ENCODE results near the gene DGKI.

DNA sequence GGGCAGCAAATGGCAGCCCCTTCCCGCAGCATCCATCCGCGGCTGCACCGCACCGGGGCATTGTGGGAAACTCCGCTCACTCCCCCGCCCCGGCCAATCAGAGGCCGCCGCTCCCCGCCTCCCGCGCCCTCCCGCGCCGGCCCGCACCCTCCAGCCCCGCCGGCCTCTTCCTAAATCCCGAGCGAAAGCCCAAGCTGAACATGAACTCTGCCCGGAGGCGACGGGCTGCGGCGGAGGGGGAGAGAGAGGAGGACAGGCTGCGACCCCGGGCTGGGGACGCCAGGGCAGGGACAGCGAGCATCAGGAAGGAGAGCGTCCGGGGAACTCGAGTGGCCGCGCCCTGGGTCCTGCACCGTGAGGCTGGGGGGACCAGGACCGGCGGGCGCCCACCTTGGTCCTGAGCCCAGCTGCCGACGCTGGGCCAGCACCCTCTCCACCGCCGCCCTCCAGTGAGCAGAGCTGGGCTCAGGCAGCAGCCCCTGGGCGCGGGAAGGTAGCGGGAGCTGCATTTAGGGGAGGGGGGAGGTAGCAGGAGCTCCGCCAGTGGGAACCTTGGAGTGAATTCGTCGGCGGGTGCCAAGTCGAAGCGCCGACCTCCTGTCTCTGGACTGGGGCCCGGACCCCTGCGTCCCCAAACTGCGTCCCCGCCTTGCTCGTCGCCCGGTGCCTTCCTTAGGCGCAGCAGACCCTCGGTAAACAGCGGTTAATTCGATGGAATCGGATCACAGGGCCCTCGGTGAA, at the start of gene DGKI:
- TF ChIP-seq POLR2AphosphoS5 (IDR thresholded peaks at IDR 0.05; ENCODE audit: low read depth, low read length), result no peak
- TF ChIP-seq POLR2A (IDR thresholded peaks at IDR 0.05; ENCODE audit: borderline replicate concordance, extremely low read depth, insufficient read depth, insufficient read length), result no peak
- TF ChIP-seq, protein P1, sequence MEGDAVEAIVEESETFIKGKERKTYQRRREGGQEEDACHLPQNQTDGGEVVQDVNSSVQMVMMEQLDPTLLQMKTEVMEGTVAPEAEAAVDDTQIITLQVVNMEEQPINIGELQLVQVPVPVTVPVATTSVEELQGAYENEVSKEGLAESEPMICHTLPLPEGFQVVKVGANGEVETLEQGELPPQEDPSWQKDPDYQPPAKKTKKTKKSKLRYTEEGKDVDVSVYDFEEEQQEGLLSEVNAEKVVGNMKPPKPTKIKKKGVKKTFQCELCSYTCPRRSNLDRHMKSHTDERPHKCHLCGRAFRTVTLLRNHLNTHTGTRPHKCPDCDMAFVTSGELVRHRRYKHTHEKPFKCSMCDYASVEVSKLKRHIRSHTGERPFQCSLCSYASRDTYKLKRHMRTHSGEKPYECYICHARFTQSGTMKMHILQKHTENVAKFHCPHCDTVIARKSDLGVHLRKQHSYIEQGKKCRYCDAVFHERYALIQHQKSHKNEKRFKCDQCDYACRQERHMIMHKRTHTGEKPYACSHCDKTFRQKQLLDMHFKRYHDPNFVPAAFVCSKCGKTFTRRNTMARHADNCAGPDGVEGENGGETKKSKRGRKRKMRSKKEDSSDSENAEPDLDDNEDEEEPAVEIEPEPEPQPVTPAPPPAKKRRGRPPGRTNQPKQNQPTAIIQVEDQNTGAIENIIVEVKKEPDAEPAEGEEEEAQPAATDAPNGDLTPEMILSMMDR (IDR thresholded peaks at IDR 0.05 in 2 of 3, conservative IDR thresholded peaks at IDR 0.05 in 1 of 3; ENCODE audit: borderline replicate concordance in 1 of 3, insufficient read depth in 1 of 3, low read depth in 2 of 3, low read length in 2 of 3), result no peak
- no peak for TF ChIP-seq SIN3A (IDR thresholded peaks at IDR 0.05; ENCODE audit: low read depth)

Data from HCT116 (cell line).